Measurements from ENCODE around the gene FEM1A. TPM values are rescaled to one million over a fixed set of nuclear protein-coding genes. Genes with fewer than 3 reads are reported as not detected.

FEM1A gene
- total and polyA plus RNA-seq, 9 of the 15 experiments (the other 6 are each of a cell fraction or from before 2014, with no cell fraction given): 0.08 to 19.0 (median 6.8) TPM

GRCh38 chr19:4791183-4792018 is at the start of gene FEM1A (continued):
- TF ChIP-seq NKRF (IDR thresholded peaks at IDR 0.05; ENCODE audit: borderline replicate concordance): no peak
- TF ChIP-seq, protein P1, sequence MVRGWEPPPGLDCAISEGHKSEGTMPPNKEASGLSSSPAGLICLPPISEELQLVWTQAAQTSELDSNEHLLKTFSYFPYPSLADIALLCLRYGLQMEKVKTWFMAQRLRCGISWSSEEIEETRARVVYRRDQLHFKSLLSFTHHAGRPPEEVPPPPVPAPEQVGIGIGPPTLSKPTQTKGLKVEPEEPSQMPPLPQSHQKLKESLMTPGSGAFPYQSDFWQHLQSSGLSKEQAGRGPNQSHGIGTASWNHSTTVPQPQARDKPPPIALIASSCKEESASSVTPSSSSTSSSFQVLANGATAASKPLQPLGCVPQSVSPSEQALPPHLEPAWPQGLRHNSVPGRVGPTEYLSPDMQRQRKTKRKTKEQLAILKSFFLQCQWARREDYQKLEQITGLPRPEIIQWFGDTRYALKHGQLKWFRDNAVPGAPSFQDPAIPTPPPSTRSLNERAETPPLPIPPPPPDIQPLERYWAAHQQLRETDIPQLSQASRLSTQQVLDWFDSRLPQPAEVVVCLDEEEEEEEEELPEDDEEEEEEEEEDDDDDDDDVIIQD (CRISPR knock-in tag; IDR thresholded peaks at IDR 0.05): no peak; the same call in 1 of the 2 replicates
- no peak for TF ChIP-seq MCM2 (IDR thresholded peaks at IDR 0.05; ENCODE audit: low read depth)
- peak; percentile 82 for TF ChIP-seq GMEB1 (CRISPR knock-in tag; IDR thresholded peaks at IDR 0.05)
- no peak for TF ChIP-seq PURB (CRISPR knock-in tag; IDR thresholded peaks at IDR 0.05; ENCODE audit: low read depth)
- TF ChIP-seq, protein P2, sequence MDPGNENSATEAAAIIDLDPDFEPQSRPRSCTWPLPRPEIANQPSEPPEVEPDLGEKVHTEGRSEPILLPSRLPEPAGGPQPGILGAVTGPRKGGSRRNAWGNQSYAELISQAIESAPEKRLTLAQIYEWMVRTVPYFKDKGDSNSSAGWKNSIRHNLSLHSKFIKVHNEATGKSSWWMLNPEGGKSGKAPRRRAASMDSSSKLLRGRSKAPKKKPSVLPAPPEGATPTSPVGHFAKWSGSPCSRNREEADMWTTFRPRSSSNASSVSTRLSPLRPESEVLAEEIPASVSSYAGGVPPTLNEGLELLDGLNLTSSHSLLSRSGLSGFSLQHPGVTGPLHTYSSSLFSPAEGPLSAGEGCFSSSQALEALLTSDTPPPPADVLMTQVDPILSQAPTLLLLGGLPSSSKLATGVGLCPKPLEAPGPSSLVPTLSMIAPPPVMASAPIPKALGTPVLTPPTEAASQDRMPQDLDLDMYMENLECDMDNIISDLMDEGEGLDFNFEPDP (CRISPR knock-in tag; IDR thresholded peaks at IDR 0.05): no peak
- TF ChIP-seq ZMIZ1 (IDR thresholded peaks at IDR 0.05; ENCODE audit: low read depth in 2 of 2, low read length in 2 of 2): peak in 1 of 2 experiments; percentile 58; a peak in 1 of 4 replicates
- TF ChIP-seq CEBPZ (IDR thresholded peaks at IDR 0.05; ENCODE audit: borderline replicate concordance, low read depth, low read length): no peak
- TF ChIP-seq ZNF134 (CRISPR knock-in tag; conservative IDR thresholded peaks at IDR 0.05): peak; percentile 83
- no peak for TF ChIP-seq SAFB (IDR thresholded peaks at IDR 0.05; ENCODE audit: borderline replicate concordance, low read depth, low read length)
- TF ChIP-seq SRSF7 (optimal IDR thresholded peaks at IDR 0.05; ENCODE audit: low read depth, low read length): no peak
